SHP77 (cell line): ENCODE results near the gene NFE2L3.
"Not testable (repeated sequence)": the region's sequence is repeated elsewhere in the genome, so short reads cannot be mapped to it uniquely, and the experiment has no call there.

Experiments
- DNase-seq, 2 experiments: peaks; one replicate each; lab custom pipeline; 2025; lab: John Stamatoyannopoulos, UW

Gene NFE2L3, protein sequence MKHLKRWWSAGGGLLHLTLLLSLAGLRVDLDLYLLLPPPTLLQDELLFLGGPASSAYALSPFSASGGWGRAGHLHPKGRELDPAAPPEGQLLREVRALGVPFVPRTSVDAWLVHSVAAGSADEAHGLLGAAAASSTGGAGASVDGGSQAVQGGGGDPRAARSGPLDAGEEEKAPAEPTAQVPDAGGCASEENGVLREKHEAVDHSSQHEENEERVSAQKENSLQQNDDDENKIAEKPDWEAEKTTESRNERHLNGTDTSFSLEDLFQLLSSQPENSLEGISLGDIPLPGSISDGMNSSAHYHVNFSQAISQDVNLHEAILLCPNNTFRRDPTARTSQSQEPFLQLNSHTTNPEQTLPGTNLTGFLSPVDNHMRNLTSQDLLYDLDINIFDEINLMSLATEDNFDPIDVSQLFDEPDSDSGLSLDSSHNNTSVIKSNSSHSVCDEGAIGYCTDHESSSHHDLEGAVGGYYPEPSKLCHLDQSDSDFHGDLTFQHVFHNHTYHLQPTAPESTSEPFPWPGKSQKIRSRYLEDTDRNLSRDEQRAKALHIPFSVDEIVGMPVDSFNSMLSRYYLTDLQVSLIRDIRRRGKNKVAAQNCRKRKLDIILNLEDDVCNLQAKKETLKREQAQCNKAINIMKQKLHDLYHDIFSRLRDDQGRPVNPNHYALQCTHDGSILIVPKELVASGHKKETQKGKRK

DNA sequence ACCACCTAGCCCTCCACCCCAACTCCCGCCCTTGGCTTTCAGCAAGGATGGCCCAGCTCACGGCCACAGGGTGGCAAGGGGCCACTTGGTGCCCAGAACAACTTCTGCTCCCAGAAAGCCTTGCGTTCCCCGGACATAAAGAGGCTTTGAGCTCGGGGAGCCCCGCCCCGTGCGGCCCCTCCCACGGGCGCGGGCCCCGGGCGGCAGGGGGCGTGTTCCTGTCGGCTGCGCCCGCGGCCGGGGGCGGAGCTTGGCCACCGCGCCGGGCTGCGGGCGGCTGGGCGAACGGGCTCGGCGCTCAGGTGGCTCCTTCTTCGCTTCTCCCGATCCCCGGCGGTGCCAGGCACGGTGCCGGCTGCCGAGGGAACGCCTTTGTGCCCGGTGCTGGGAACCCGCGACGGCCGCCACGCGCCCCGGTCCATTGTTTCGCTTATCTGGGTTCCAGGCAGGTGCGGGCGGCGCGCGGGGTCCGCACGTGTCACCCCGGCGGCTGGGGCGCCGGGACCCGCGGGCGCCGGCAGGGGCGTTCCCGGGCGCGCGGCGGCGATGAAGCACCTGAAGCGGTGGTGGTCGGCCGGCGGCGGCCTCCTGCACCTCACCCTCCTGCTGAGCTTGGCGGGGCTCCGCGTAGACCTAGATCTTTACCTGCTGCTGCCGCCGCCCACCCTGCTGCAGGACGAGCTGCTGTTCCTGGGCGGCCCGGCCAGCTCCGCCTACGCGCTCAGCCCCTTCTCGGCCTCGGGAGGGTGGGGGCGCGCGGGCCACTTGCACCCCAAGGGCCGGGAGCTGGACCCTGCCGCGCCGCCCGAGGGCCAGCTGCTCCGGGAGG lies at the start of gene NFE2L3:
Gene NFE2L3, plus strand, starts transcription at position 246 of the 829 bp plus-strand sequence. Its CDS starts 301 bp downstream, at position 547.
- peak; percentile 56 to 76 for DNase-seq

DNA sequence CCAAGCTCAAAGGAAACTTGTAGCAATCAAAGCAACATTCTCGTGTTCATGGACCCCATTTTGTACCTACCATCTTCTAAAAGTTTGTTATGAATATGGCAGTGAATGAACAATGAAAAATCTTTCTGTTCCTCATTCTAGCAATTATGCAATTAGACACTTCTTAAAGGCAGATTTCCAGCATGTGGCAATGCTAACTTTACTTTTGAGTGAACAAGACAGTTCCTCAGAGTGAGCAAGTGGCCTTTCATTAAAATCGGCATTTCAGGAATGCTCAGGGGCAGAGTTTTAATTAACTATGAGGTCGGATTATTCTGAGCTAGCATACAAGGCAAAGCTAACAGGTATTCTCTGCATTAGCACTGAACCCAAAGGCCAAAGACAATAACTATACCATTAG lies 48.4 kb upstream of the NFE2L3 start:
- no peak for DNase-seq

DNA sequence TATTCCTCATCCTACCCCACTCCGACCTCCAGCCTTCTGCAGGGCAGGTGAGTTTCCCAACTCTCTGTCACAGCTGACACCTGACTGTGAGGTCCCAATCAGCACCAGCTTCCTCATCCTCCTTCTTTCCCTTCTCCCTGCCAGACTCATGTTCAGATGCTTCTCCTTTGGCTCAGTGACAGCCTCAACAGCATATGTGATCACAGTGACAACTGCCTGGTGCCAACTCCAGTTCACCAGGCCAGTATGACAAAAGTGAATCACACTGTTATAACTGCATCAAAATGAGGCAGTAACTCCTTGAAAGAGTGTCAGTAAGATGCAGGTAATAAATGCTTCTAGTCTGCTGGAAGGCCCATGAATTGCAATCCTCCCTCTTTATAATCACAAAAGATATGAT lies 46.8 kb upstream of the NFE2L3 start:
- DNase-seq = no peak

DNA sequence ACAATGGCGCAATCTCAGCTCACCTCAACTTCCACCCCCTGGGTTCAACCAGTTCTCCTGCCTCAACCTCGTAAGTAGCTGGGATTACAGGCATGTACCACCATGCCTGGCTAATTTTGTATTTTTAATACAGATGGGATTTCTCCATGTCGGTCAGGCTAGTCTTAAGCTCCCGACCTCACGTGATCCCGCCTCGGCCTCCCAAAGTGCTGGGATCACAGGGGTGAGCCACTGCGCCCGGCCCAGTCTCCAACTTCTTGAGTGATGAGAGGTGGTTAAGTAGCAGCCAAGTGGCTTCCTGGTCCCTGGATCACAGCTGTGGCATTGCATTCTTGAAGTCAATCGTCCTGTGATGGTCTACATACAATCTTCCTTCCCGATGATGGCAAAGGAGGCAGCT lies 46.1 kb upstream of the NFE2L3 start:
- no peak for DNase-seq

DNA sequence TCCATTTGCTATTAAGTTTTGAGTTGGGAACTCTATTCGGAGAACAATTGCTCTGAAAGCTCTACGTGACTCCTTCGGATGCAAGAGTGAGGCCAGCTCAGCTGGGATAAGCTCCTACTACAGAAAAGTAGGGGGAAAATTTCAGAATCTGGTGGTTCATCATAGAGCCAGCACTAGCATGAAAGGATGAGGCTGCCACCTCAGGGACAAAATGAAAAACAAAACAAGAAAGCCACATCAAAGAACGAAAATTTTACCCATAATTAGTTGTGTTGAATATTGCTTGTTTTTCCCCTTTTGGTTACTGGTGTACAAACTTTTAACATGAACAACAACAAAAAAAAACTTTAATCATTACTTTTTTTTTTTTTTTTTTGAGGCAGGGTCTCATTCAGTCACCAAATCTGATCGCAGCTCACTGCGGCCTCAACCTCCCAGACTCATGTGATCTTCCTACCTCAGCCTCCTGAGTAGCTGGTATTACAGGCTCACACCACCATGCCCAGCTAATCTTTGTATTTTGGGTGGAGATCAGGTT lies 39.7 kb upstream of the NFE2L3 start:
- DNase-seq = no peak

DNA sequence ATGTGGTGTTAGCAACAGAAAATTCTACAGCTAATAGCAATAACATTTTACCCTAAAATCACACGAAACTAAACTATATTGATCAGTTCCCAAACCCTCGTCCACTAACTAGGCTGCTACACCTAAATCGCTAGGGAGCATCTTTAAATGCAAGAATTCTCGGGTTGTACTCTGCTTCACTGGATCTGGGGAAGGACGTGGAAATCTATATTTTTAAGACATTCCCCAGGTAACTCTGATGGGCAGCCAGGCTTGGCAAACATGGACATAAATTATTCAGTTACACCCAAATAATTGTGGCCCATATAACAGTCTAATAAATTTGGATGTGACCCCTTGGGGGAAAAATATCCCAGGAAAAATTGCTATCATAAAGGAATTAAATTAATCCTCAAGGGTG lies 36.3 kb upstream of the NFE2L3 start:
- no peak for DNase-seq

DNA sequence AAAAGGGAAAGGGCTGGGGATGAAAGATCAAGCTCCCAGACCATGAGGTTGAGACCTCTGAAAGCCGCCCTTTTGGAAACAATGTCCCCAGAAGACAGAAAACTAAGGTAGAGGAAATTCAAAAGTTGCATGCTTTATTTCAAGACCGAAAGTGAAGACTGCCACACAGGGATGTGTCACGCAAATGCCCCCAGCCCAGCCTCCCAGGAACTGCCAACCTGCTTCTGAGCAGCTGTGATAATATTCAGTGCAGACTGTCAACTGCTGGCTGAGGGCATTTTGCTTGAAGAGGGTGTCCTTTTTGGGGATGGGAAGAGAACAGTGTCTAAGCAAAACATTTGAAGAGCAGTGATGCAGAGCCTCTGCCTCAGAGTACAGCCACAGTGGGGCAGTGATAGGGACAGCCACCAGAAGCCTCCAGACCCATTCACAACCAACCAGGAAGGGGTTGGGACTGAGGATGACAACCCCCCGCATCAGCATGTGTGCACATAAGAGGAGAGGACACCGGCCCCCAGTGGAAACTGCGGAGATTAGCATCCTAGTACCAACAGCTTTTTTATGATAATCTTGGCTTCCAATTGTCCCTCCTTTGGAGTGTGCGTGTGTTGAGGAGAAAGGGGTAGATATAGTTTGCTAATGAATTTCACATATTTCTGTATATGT lies 34.7 kb upstream of the NFE2L3 start:
- DNase-seq = peak; percentile 72 to 82

DNA sequence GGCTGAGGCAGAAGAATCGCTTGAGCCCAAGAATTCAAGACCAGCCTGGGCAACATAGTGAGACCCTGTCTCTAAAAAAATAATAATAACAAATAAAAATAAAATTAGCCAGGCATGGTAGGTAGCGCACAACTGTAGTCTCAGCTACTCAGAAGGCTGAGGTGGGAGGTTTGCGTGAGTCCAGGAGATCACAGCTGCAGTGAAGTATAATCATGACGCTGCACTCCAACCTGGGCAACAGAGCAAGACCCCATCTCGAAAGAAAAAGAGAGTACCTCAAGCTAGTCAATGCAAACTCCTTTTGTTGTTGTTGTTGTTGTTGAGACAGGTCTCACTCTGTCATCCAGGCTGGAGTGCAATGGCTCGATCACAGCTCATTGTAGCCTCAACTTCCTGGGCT lies 34.0 kb upstream of the NFE2L3 start:
- no peak for DNase-seq

DNA sequence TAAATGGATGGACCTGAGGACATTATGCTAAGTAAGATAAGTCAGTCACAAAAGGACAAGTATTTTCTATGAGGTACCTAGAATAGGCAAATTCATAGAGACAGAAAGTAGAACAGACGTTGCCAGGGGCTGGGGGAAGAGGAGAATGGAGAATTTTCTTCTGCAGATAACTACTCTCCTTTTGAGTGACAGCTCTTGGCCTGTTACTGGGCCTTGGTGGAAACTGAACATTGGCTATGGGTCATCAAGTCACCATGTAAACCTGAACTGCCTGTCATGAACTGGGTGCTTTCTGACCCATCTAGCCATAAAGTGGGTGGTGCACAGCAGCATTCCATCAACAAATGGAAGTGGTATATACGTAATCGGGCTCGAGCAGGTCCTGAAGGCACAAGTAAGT lies 29.3 kb upstream of the NFE2L3 start:
- no peak for DNase-seq

DNA sequence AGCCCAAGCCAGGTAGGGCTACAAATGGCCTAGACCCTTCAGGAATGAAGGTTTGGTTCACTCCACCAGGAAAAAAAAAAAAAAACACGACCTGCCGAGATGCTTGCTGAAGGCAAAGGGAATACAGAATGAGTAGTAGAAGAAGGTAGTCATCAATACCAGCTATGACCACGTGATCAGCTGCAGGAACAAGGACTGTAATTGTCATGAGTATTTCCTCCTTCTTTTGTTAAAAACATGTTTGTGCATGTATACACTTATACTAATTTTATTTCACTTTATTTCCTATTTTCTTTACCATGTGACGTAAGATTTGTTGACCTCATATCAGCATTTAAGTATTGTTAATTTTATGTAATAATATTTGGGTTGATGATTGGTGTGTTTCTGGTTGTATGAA lies 27.2 kb upstream of the NFE2L3 start:
- not testable (repeated sequence) for DNase-seq

DNA sequence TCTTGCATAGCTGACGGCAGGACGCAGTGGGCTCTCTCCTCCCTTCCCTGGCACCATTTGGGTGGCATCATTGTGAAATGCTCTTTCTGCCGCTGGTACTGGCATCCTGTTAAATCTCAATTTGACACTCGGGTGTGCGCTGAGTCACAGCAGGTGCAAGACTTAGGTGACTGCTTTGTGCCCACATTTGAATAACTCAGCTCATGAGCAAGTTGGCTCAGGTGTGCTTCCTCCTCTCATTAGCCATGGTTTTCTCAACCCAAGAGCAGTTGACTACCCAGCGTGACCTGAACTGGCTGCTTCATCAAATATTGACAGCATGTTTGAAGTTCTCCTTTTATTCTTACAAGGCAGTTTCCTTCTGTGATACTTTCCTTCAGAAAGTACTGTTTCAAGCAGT lies 24.6 kb upstream of the NFE2L3 start:
- DNase-seq = peak in 1 of 2 experiments; percentile 3

DNA sequence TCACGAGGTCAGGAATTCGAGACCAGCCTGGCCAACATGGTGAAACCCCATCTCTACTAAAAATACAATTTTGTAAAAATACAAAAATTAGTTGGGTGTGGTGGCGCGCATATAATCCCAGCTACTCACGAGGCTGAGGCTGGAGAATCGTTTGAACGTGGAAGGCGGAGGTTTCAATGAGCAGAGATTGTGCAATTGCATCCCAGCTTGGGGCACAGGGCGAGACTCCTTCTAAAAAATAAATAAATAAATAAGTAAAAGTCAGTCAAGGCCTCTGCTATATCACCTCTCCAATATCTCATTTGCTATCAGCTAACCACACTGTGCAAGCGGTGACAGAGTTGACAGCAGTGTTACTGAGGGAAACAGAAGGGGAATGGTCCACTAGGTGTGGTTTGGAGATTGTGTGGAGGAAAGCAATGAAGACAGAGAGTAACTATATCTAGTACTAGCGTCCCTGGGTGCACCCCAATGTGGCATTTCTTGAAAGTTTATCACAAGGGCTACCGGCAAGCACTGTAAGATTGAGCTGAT lies 20.9 kb upstream of the NFE2L3 start:
- no peak for DNase-seq

DNA sequence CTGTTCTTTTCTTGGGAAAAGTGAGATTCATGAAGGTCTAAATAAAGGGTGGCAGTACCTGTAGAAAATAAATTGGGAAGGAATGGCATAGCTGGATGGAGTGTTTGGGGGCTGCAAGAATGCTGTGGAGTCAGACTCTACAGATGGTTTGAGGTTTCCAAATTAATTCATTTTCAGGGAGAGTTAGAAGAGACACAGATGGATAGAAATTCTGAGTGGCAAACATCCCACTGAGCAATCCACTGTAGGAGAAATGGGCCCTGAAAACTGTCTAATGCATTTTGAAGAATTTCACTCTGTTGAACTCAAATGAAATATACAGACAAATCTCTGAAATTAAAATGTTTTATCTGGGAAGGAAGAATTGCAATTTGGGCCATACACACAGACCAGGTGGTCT lies 16.9 kb upstream of the NFE2L3 start:
- DNase-seq = no peak

DNA sequence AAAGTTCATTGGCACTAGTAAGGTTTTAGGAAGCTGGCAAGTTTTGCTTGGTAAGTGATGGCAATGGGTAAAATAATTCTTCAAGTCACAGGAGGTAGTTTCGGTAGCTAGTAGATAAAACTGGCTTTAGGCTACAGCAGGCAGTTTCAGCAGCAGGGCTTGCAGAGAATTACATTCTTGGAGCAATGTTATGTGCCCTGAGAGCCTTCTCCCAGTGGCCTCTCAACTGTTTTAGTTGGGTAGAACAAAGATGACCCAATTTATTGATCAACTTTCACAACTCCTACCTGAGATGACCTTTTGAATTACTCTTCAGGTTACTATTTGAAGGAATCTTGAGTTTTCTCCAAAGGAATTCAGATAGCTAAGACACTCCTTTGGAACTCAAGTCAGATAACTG lies 16.4 kb upstream of the NFE2L3 start:
- no peak for DNase-seq

DNA sequence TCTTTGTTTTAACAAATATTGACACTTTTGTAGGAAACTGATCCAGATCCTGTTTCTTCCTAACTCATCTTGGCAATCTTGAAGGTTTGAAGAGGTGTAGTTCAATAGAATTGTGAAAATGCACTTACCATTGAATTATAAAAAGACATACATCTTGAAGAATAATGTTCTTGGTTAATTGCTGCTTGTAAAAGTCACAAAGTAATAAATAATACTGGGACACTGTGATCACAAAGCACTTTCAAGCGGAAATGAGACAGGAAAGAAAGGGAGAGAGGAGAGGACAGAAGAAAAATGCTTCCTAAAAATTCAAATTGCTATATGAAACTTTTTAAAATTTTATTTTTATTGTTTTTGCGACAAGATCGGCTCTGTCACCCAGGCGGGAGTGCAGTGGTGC lies 15.2 kb upstream of the NFE2L3 start:
- DNase-seq = no peak

DNA sequence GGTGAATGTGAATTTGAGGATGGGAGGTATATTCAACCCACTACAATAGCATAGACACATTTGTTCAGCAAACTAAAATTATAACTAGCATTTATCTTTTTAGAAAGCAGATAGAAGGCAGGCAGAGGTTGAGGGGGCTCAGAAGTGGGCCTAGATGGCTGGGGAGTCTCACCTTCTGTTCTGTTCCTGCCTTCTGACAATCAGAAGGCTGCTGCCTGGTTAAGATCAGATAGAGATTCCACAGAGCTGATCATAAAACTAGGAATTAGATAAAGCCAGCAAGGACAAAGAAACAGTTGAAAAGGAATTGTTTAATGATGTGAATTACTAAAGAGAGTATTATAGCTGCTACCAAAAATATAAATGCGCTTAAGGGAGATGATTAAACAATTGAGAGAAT lies 11.6 kb upstream of the NFE2L3 start:
- no peak for DNase-seq

DNA sequence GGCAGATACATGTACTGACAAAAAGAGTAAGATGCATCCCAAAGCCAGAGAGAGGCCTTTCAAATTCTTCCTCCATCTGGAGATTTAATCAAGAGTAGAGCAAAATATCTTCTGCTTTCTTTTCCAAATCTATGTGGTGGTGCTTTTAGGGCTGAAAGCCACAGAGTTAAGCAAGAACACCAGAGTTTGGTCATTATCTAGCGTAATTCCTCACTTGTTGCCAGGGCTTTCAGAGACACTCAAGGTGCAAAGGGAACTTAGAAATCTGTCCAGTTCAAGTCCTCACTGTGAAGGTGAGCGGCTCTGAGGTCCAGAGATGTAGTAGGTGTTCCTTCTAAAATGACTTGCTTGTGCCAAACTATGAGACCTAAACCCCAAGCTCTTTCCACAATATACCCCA lies 10.9 kb upstream of the NFE2L3 start:
- DNase-seq = no peak

DNA sequence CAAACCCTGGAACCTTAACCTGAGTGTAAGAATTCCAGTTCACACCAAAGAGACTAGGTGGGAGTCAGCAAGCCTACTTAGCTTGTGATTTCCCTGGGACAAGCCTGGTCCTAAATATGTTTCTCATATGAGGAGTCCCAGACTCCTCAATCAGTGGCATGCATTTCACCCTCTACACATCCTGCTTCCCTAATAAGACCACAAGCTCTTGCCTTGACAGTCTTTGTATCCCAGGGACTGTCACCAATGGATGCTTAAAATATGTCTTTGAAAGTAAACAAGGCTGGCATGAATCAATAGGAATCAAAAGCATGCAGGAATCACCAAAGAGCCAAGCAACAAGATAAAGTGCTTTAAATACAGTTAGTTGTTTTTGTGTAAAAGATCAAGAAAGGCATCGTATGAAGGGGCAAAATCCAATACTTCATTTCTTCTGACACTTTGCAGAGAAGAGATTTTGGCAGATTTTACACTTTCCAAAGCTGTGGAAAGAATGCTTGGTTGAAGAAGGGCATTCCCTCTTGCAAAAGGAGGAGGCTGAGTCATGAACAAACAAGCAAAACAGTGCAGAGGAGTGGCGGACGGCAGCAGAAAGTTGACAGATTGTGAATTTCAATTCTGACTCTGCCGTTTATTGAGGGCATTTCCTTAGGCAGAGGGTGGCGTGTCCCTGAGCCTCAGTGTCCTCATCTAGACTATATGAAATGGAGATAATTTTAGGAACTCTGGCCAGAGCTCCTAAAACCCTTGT lies 8.5 kb upstream of the NFE2L3 start:
- no peak for DNase-seq

DNA sequence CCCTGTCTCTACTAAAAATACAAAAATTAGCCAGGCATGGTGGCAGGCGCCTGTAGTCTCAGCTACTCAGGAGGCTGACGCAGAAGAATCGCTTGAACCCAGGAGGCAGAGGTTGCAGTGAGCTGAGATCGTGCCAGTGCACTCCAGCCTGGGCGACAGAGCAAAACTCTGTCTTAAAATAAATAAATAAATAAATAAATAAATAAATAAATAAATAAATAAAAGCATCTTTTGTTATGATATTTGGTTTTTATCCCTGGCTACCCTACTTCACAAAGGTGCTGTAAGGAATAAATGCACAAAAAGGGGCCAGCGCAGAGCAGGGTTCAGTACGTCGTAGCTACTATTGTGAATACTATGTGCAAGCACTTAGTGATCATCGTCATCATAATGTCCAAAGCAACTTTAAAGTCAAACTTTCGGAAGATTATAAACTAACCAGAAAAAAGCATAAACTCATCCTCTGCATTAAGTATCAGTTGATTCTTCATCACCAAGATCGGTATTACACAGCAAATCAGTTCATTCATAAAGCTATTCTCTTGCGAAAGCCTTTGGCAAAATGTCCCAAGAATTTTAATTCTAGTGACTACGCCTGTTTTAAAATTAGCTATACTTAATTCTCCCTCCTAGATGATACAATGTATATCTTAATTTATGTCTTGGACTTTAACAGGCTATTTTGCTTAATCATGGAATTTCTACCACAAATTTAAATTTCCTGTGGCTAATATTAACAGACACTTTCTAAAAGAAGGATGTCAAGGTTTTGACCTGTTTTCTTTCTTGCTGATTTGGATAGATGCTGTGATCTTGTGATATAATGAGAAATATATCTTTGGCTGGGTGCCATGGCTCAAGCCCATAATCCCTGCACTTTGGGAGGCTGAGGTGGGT lies 7.6 kb upstream of the NFE2L3 start:
- no peak for DNase-seq

DNA sequence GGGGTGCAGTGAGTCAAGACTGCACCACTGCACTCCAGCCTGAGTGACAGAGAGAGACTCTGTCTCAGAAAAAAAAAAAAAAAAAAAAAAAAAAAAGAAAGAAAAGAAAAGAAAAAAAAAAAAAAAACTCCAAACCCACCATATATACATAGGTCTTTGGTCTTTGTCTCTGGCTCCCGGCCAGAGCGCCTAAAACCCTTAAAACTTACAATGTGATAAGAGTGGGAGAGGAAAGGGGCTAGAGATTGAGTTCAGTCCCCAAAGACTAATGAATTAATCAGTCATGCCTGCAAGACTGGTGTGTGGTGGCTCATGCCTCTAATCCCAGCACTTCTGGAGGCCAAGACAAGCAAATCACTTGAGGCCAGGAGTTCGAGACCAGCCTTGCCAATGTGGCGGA lies 6.8 kb upstream of the NFE2L3 start:
- DNase-seq = no peak
